ENCODE measurements around the gene CXorf58. TPM values are rescaled to one million over a fixed set of nuclear protein-coding genes. Genes with fewer than 3 reads are reported as not detected.

Gene CXorf58
- total and polyA plus RNA-seq, 2 donors (not counting 1 experiment from before 2014, with no cell fraction given): 0.07 TPM; not detected in 1

- Mint-ChIP-seq H3K27ac (no peak overlapping the region), H3K9me3 (ENCODE audit: insufficient read depth) (no peaks in the 10 kb centered on the region), H3K4me3 (no peak overlapping the region), H3K4me1 (peaks cover 16% of the 10 kb centered on the region), H3K27me3 (no peaks in the 10 kb centered on the region)
- no peak for ATAC-seq (ENCODE audit: low read depth)
- Histone ChIP-seq H2AFZ (ENCODE audit: insufficient read depth, low read depth, low read length, poor library complexity, severe bottlenecking) (no peak overlapping the region), H3K27me3 (replicated peaks in 1 of 4; ENCODE audit: control extremely low read depth in 1 of 4, control insufficient read depth in 3 of 4, insufficient read depth in 4 of 4, low read length in 3 of 4) (no peaks in the 10 kb centered on the region), H3K4me3 (ENCODE audit: control extremely low read depth in 1 of 5, extremely low read depth in 1 of 5, insufficient read depth in 1 of 5, low read depth in 2 of 5, low read length in 4 of 5) (no peak overlapping the region), H3K9me3 (ENCODE audit: control extremely low read depth in 1 of 3, control insufficient read depth in 2 of 3, insufficient read depth in 1 of 3, low read length in 2 of 3) (no peaks in the 10 kb centered on the region), H3K79me2 (ENCODE audit: control insufficient read depth, insufficient read depth, low read length) (no peaks in the 10 kb centered on the region), H3K4me1 (ENCODE audit: control insufficient read depth in 2 of 2, insufficient read depth in 2 of 2, low read length in 2 of 2) (peaks cover 4 to 15% of the 10 kb centered on the region in 2 donors), H4K20me1 (ENCODE audit: control insufficient read depth, insufficient read depth, low read length, poor library complexity, severe bottlenecking) (no peaks in the 10 kb centered on the region), H3K9ac (ENCODE audit: low read length) (no peak overlapping the region), H3K36me3 (replicated peaks in 1 of 2; ENCODE audit: control extremely low read depth in 1 of 2, control insufficient read depth in 1 of 2, extremely low read depth in 1 of 2, insufficient read depth in 2 of 2, low read length in 1 of 2) (no peaks in the 10 kb centered on the region), H3K4me2 (replicated peaks; ENCODE audit: low read depth, low read length, poor library complexity, severe bottlenecking) (no peak overlapping the region), H3K27ac (ENCODE audit: low read length in 2 of 2) (no peak overlapping the region)
- TF ChIP-seq EZH2 (IDR thresholded peaks at IDR 0.05; ENCODE audit: borderline replicate concordance, insufficient read depth, low read depth, low read length, poor library complexity, severe bottlenecking) (no peak), CTCF (IDR thresholded peaks at IDR 0.05) (no peak)
- POLR2A ChIA-PET: no interaction called here
- DNase-seq: no peak
- intact Hi-C loops (cut with micrococcal nuclease): no loop called here
- no CpG with 5 or more reads among the region's 5 CpGs for WGBS (ENCODE audit: insufficient coverage)
- CTCF ChIA-PET: interaction anchor here (1.5 kb wide), 1 partner anchor 9 kb away, joined by 3 read pairs; no protein-coding TSS in a partner anchor
These were observed 3.5 kb downstream of the CXorf58 start for GRCh38 chrX:23911126-23911835.

GRCh38 chrX:23919148-23919547 is 11.3 kb downstream of the CXorf58 start:
- TF ChIP-seq EZH2 (IDR thresholded peaks at IDR 0.05; ENCODE audit: borderline replicate concordance, insufficient read depth, low read depth, low read length, poor library complexity, severe bottlenecking) (no peak), CTCF (IDR thresholded peaks at IDR 0.05) (no peak)
- no peaks in the 10 kb centered on the region for H3K9me3 Mint-ChIP-seq (ENCODE audit: insufficient read depth)
- intact Hi-C loops (cut with micrococcal nuclease): no loop called here
- Histone ChIP-seq H3K4me2 (replicated peaks; ENCODE audit: low read depth, low read length, poor library complexity, severe bottlenecking) (no peak overlapping the region), H4K20me1 (ENCODE audit: control insufficient read depth, insufficient read depth, low read length, poor library complexity, severe bottlenecking) (no peaks in the 10 kb centered on the region), H3K9me3 (ENCODE audit: control extremely low read depth in 1 of 3, control insufficient read depth in 2 of 3, insufficient read depth in 1 of 3, low read length in 2 of 3) (no peaks in the 10 kb centered on the region), H3K9ac (ENCODE audit: low read length) (no peak overlapping the region), H3K4me3 (ENCODE audit: control extremely low read depth in 1 of 5, extremely low read depth in 1 of 5, insufficient read depth in 1 of 5, low read depth in 2 of 5, low read length in 4 of 5) (no peak overlapping the region), H3K79me2 (ENCODE audit: control insufficient read depth, insufficient read depth, low read length) (no peaks in the 10 kb centered on the region), H3K27ac (ENCODE audit: low read length in 2 of 2) (no peak overlapping the region), H3K36me3 (replicated peaks in 1 of 2; ENCODE audit: control extremely low read depth in 1 of 2, control insufficient read depth in 1 of 2, extremely low read depth in 1 of 2, insufficient read depth in 2 of 2, low read length in 1 of 2) (no peaks in the 10 kb centered on the region), H2AFZ (ENCODE audit: insufficient read depth, low read depth, low read length, poor library complexity, severe bottlenecking) (no peak overlapping the region), H3K27me3 (replicated peaks in 1 of 4; ENCODE audit: control extremely low read depth in 1 of 4, control insufficient read depth in 3 of 4, insufficient read depth in 4 of 4, low read length in 3 of 4) (no peaks in the 10 kb centered on the region), H3K4me1 (ENCODE audit: control insufficient read depth in 2 of 2, insufficient read depth in 2 of 2, low read length in 2 of 2) (no peaks in the 10 kb centered on the region)
- ATAC-seq (ENCODE audit: low read depth): no peak
- no CpG with 5 or more reads among the region's 1 CpG for WGBS (ENCODE audit: insufficient coverage)
- H3K4me1 Mint-ChIP-seq: no peaks in the 10 kb centered on the region
- POLR2A ChIA-PET: no interaction called here
- no peak overlapping the region for H3K4me3 Mint-ChIP-seq
- no peaks in the 10 kb centered on the region for H3K27me3 Mint-ChIP-seq
- CTCF ChIA-PET: interaction anchor here (0.6 kb wide), 1 partner anchor 135 kb away, joined by 4 read pairs; no protein-coding TSS in a partner anchor
- H3K27ac Mint-ChIP-seq: no peak overlapping the region
- DNase-seq: no peak
